HFF-Myc (cell line): ENCODE measurements around the gene GRM4.

Experiments used
- DNase-seq: peaks from one replicate; pipeline ENCODE4 v3.0.0-alpha.2; 2011; ENCODE audit warnings: low read depth; ENCODE audit errors: extremely low read depth
- H3K4me3 ChIP-seq: replicated peaks from 2 replicates; pipeline ENCODE4 v1.5.1; 2011; ENCODE audit warnings: low read depth, mild to moderate bottlenecking, control low read depth, low read length
- CTCF ChIP-seq: IDR thresholded peaks from 2 replicates; pipeline ENCODE4 v1.5.1; 2012; ENCODE audit warnings: mild to moderate bottlenecking, low read depth, low read length, control low read depth; ENCODE audit errors: missing control alignments

The GRM4 gene

GRCh38 chr6:34142061-34142998, 3.6 kb downstream of the GRM4 start:
- no peak for DNase-seq
- no peak overlapping the region for H3K4me3 ChIP-seq
- no peak for TF ChIP-seq CTCF

GRCh38 chr6:34140075-34140474, 5.8 kb downstream of the GRM4 start:
- TF ChIP-seq CTCF: no peak
- H3K4me3 ChIP-seq: no peak overlapping the region
- DNase-seq: no peak

GRCh38 chr6:34138914-34139510, 6.9 kb downstream of the GRM4 start:
- DNase-seq: no peak

GRCh38 chr6:34138191-34138590, 7.7 kb downstream of the GRM4 start:
- no peak for TF ChIP-seq CTCF
- no peak for DNase-seq
- no peak overlapping the region for H3K4me3 ChIP-seq

More at GRCh38 chr6:34138914-34139510, 6.9 kb downstream of the GRM4 start:
- no peak for TF ChIP-seq CTCF
- H3K4me3 ChIP-seq: no peak overlapping the region

GRCh38 chr6:34135541-34135940, 10.3 kb downstream of the GRM4 start:
- no peak for DNase-seq
- no peak for TF ChIP-seq CTCF

GRCh38 chr6:34132486-34133185, 13.3 kb downstream of the GRM4 start:
- no peak overlapping the region for H3K4me3 ChIP-seq
- TF ChIP-seq CTCF: no peak

More at GRCh38 chr6:34135541-34135940, 10.3 kb downstream of the GRM4 start:
- no peak overlapping the region for H3K4me3 ChIP-seq

More at GRCh38 chr6:34132486-34133185, 13.3 kb downstream of the GRM4 start:
- DNase-seq: peak; percentile 7
